SK-N-MC (cell line): Measurements from ENCODE around the gene SMARCD1.

Experiments
- EZH2 ChIP-seq: fragments of 200-600 bp; sonication (generic); IDR thresholded peaks from one replicate; pipeline ENCODE4 v1.6.1; 2017; ENCODE audit warnings: antibody characterized with exemption
- FOXP2 ChIP-seq: optimal IDR thresholded peaks from 2 replicates; pipeline ENCODE3; 2011; ENCODE audit warnings: mild to moderate bottlenecking, moderate library complexity; ENCODE audit not compliant: insufficient read depth; ENCODE audit errors: extremely low read length, control extremely low read depth
- POLR2AphosphoS5 ChIP-seq: IDR thresholded peaks from 2 replicates; pipeline ENCODE4 v1.6.1; 2012; ENCODE audit warnings: mild to moderate bottlenecking, low read depth, low read length, borderline replicate concordance

DNA sequence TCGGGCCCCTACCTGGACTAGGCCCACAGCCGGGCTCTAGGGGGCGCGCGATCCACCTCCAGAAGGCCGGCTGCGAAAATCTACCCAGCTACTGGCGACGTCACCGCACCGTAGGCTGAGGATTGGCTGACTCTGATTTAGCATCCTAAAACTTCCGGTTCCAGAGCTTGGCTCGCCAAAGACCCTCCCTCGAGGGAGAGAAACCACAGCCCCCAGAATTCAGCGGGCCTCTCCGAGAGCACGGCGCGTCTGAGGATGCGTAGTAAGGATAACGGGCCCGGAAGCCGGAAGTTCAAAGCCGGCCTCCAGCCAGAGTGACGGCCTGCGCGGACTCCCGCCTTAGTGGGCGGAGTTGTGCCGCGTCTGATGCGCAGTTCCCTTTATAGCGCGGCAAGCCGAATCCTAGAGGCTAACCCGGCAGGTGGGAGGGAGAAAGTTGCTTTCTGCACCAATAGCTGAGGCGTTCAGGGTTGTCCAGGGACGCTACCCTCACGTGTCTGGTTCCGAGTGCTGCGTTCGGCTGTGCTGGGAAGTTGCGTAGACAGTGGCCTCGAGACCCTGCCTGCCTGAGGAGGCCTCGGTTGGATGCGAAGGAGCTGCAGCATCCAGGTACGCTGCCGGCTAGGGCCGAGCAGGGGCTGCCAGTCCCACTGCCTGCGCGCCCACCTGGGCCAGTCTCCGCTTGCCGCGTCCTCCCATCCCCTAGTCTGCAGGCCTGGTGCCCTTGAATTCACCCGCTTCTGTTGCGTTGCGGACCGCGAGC is 26.7 kb downstream of the SMARCD1 start, which contains the start of gene COX14:
- peak; percentile 85 for TF ChIP-seq POLR2AphosphoS5
- no peak for TF ChIP-seq EZH2
- TF ChIP-seq FOXP2: peak; percentile 37
